Limb (tissue), 2 donors: ENCODE results near the gene TCEAL4.
"Not testable (repeated sequence)": the region's sequence is repeated elsewhere in the genome, so short reads cannot be mapped to it uniquely, and the experiment has no call there.

Experiments
- DNase-seq, 2 donors: peaks; one replicate each; pipeline ENCODE4 v3.0.0-alpha.2; 2016; ENCODE audit errors: extremely low spot score in 2 of 2

The TCEAL4 gene

GRCh38 chrX:103592295-103592694, 7.0 kb downstream of the TCEAL4 start:
- DNase-seq, result not testable (repeated sequence)

- DNase-seq, result not testable (repeated sequence)
Observed at GRCh38 chrX:103595202-103595601, 9.9 kb downstream of the TCEAL4 start.

- DNase-seq, result peak; percentile 17 to 79
Observed at GRCh38 chrX:103607364-103608305, 22.3 kb downstream of the TCEAL4 start, which contains the start of gene TCEAL3. TCEAL3 (plus strand) TSS chrX:103607963; CDS start chrX:103609065, 1,102 bp downstream.

- no peak for DNase-seq
Observed at GRCh38 chrX:103608306-103608963, 23.1 kb downstream of the TCEAL4 start.

- no peak for DNase-seq
Observed at GRCh38 chrX:103610282-103610681, 25.0 kb downstream of the TCEAL4 start.

GRCh38 chrX:103613362-103613890, 28.1 kb downstream of the TCEAL4 start:
- DNase-seq, result no peak

GRCh38 chrX:103614999-103615398, 29.7 kb downstream of the TCEAL4 start:
- DNase-seq, result no peak

- DNase-seq, result no peak
Observed at GRCh38 chrX:103615781-103616371, 30.6 kb downstream of the TCEAL4 start.

GRCh38 chrX:103616676-103617186, 31.4 kb downstream of the TCEAL4 start:
- no peak for DNase-seq

- DNase-seq, result no peak
Observed at GRCh38 chrX:103624111-103624510, 38.8 kb downstream of the TCEAL4 start.

- no peak for DNase-seq
Observed at GRCh38 chrX:103626855-103627254, 41.5 kb downstream of the TCEAL4 start.

- DNase-seq, result peak; percentile 26 to 83
Observed at GRCh38 chrX:103628386-103629317, 43.3 kb downstream of the TCEAL4 start, which contains the start of gene TCEAL1. TCEAL1 (plus strand) TSS chrX:103628975; CDS start chrX:103629917, 942 bp downstream.

GRCh38 chrX:103629318-103630170, 44.2 kb downstream of the TCEAL4 start:
- peak; percentile 70 to 85 for DNase-seq

GRCh38 chrX:103630171-103630511, 44.8 kb downstream of the TCEAL4 start:
- DNase-seq, result no peak

GRCh38 chrX:103631145-103631544, 45.8 kb downstream of the TCEAL4 start:
- no peak for DNase-seq

GRCh38 chrX:103635436-103635835, 50.1 kb downstream of the TCEAL4 start:
- DNase-seq, result no peak
